Measurements from ENCODE around the gene ATRNL1. TPM values are rescaled to one million over a fixed set of nuclear protein-coding genes. Genes with fewer than 3 reads are reported as not detected.

Gene ATRNL1
- total and polyA plus RNA-seq, 2 experiments from 2014 or later, result 4.8 to 29.7 TPM

DNA sequence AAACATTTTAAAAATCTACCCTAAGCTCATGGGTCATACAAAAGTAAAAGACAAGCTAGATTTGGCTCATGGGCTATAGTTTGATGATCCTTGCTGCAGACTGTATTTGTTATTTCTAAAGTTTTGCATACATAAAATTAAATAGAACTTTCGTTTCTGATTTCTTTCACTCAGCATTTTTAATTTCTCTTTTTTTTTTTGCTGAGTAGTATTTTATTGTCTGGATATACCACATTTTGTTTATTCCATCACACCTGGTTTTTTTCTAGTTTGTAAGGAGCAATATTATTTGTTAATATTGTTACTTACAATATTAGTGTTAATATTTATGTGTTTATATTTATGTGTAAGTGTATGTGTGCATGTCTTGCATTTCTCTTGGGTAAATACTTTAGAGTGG lies 291.5 kb downstream of the ATRNL1 start:
- no peak overlapping the region for H3K27ac Mint-ChIP-seq
- no peaks in the 10 kb centered on the region for H3K4me1 ChIP-seq (ENCODE audit: insufficient read depth)
- TF ChIP-seq POLR2AphosphoS5 (IDR thresholded peaks at IDR 0.05; ENCODE audit: low read depth), result no peak
- TF ChIP-seq ZNF331 (CRISPR knock-in tag; IDR thresholded peaks at IDR 0.05; ENCODE audit: low read depth), result no peak
- no peak for TF ChIP-seq JUNB (IDR thresholded peaks at IDR 0.05; ENCODE audit: unreplicated experiment)
- TF ChIP-seq CREB1 (CRISPR knock-in tag; IDR thresholded peaks at IDR 0.05; ENCODE audit: low read depth), result no peak
- no peak for TF ChIP-seq ZNF114 (CRISPR knock-in tag; IDR thresholded peaks at IDR 0.05)
- TF ChIP-seq EZH2 (IDR thresholded peaks at IDR 0.05; ENCODE audit: low read depth, unreplicated experiment), result no peak
- TF ChIP-seq STAT1 (IDR thresholded peaks at IDR 0.05; ENCODE audit: unreplicated experiment), result no peak
- no peak for TF ChIP-seq EZH2phosphoT487 (IDR thresholded peaks at IDR 0.05; ENCODE audit: unreplicated experiment)
- no peak for TF ChIP-seq NANOG (IDR thresholded peaks at IDR 0.05; ENCODE audit: borderline replicate concordance)
- no peak for TF ChIP-seq ZNF462 (CRISPR knock-in tag; IDR thresholded peaks at IDR 0.05)
- TF ChIP-seq, protein P1, sequence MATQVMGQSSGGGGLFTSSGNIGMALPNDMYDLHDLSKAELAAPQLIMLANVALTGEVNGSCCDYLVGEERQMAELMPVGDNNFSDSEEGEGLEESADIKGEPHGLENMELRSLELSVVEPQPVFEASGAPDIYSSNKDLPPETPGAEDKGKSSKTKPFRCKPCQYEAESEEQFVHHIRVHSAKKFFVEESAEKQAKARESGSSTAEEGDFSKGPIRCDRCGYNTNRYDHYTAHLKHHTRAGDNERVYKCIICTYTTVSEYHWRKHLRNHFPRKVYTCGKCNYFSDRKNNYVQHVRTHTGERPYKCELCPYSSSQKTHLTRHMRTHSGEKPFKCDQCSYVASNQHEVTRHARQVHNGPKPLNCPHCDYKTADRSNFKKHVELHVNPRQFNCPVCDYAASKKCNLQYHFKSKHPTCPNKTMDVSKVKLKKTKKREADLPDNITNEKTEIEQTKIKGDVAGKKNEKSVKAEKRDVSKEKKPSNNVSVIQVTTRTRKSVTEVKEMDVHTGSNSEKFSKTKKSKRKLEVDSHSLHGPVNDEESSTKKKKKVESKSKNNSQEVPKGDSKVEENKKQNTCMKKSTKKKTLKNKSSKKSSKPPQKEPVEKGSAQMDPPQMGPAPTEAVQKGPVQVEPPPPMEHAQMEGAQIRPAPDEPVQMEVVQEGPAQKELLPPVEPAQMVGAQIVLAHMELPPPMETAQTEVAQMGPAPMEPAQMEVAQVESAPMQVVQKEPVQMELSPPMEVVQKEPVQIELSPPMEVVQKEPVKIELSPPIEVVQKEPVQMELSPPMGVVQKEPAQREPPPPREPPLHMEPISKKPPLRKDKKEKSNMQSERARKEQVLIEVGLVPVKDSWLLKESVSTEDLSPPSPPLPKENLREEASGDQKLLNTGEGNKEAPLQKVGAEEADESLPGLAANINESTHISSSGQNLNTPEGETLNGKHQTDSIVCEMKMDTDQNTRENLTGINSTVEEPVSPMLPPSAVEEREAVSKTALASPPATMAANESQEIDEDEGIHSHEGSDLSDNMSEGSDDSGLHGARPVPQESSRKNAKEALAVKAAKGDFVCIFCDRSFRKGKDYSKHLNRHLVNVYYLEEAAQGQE (IDR thresholded peaks at IDR 0.05; ENCODE audit: unreplicated experiment), result no peak
- no peak for TF ChIP-seq ETS1 (IDR thresholded peaks at IDR 0.05)
- TF ChIP-seq, protein P2, sequence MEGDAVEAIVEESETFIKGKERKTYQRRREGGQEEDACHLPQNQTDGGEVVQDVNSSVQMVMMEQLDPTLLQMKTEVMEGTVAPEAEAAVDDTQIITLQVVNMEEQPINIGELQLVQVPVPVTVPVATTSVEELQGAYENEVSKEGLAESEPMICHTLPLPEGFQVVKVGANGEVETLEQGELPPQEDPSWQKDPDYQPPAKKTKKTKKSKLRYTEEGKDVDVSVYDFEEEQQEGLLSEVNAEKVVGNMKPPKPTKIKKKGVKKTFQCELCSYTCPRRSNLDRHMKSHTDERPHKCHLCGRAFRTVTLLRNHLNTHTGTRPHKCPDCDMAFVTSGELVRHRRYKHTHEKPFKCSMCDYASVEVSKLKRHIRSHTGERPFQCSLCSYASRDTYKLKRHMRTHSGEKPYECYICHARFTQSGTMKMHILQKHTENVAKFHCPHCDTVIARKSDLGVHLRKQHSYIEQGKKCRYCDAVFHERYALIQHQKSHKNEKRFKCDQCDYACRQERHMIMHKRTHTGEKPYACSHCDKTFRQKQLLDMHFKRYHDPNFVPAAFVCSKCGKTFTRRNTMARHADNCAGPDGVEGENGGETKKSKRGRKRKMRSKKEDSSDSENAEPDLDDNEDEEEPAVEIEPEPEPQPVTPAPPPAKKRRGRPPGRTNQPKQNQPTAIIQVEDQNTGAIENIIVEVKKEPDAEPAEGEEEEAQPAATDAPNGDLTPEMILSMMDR (conservative IDR thresholded peaks at IDR 0.05; ENCODE audit: low read depth in 2 of 2), result no peak
- no peaks in the 10 kb centered on the region for H3K27me3 ChIP-seq (ENCODE audit: insufficient read depth)
- no peak overlapping the region for H3K4me3 Mint-ChIP-seq
- H3K27ac ChIP-seq (ENCODE audit: low read depth), result no peak overlapping the region
- no peak overlapping the region for H3K4me2 ChIP-seq
- H3F3A ChIP-seq (replicated peaks; ENCODE audit: low read depth), result no peaks in the 10 kb centered on the region
- no peak overlapping the region for H3K4me3 ChIP-seq
- peaks cover 5% of the 10 kb centered on the region; the same call in 1 of the 3 replicates for H3K4me1 Mint-ChIP-seq
- ATAC-seq, result no peak
- no peaks in the 10 kb centered on the region for H4K20me1 ChIP-seq (replicated peaks; ENCODE audit: insufficient read depth)
- H3K27me3 Mint-ChIP-seq (ENCODE audit: insufficient read depth, low read depth, poor library complexity), result no peaks in the 10 kb centered on the region
- no peak overlapping the region for H2AFZ ChIP-seq
- no peak for DNase-seq (ENCODE audit: low spot score)
- no peaks in the 10 kb centered on the region for H3K9me3 Mint-ChIP-seq
- H3K36me3 ChIP-seq (ENCODE audit: insufficient read depth), result no peaks in the 10 kb centered on the region
- no peaks in the 10 kb centered on the region for H3K9me2 ChIP-seq (ENCODE audit: insufficient read depth)
- H3K79me2 ChIP-seq (replicated peaks; ENCODE audit: insufficient read depth), result no peaks in the 10 kb centered on the region
- no peaks in the 10 kb centered on the region for H3K36me3 Mint-ChIP-seq (ENCODE audit: low read depth)

Data from GM23338 (cell line).